HEK293 (cell line): Measurements from ENCODE around the gene HMCN2.

Experiments used
- BCL11B ChIP-seq: fragments of 450-650 bp; formaldehyde crosslinking; IDR thresholded peaks from 2 replicates; pipeline ENCODE4 v1.5.1; 2016; ENCODE audit warnings: low read depth, missing biosample characterization, missing genetic modification characterization
- KLF7 ChIP-seq: fragments of 450-650 bp; formaldehyde crosslinking; IDR thresholded peaks from 2 replicates; pipeline ENCODE4 v1.5.1; 2016; ENCODE audit warnings: missing biosample characterization, missing genetic modification characterization, borderline replicate concordance
- MYNN ChIP-seq: fragments of 450-650 bp; formaldehyde crosslinking; IDR thresholded peaks from 2 replicates; pipeline ENCODE4 v1.5.1; 2016; ENCODE audit warnings: missing biosample characterization, missing genetic modification characterization, borderline replicate concordance
- RBAK ChIP-seq: fragments of 450-650 bp; formaldehyde crosslinking; IDR thresholded peaks from 2 replicates; pipeline ENCODE4 v1.5.1; 2016; ENCODE audit warnings: missing biosample characterization, missing genetic modification characterization
- SCRT1 ChIP-seq: fragments of 450-650 bp; formaldehyde crosslinking; IDR thresholded peaks from 2 replicates; pipeline ENCODE4 v1.5.1; 2016; ENCODE audit warnings: missing biosample characterization, missing genetic modification characterization, borderline replicate concordance
- SP7 ChIP-seq: fragments of 450-650 bp; formaldehyde crosslinking; IDR thresholded peaks from 2 replicates; pipeline ENCODE4 v1.5.1; 2016; ENCODE audit warnings: missing biosample characterization, missing genetic modification characterization
- ZNF114 ChIP-seq: fragments of 450-650 bp; formaldehyde crosslinking; IDR thresholded peaks from 2 replicates; pipeline ENCODE4 v1.5.0; 2017; ENCODE audit warnings: missing biosample characterization, missing genetic modification characterization
- ZNF155 ChIP-seq: fragments of 450-650 bp; formaldehyde crosslinking; IDR thresholded peaks from 2 replicates; pipeline ENCODE4 v1.5.1; 2016; ENCODE audit warnings: missing biosample characterization, missing genetic modification characterization
- ZNF223 ChIP-seq: fragments of 450-650 bp; formaldehyde crosslinking; IDR thresholded peaks from 2 replicates; pipeline ENCODE4 v1.5.1; 2016; ENCODE audit warnings: missing biosample characterization, missing genetic modification characterization
- ZNF24 ChIP-seq: fragments of 450-650 bp; formaldehyde crosslinking; IDR thresholded peaks from 2 replicates; pipeline ENCODE4 v1.5.1; 2016; ENCODE audit warnings: missing biosample characterization, missing genetic modification characterization
- ZNF354C ChIP-seq: fragments of 450-650 bp; formaldehyde crosslinking; IDR thresholded peaks from 2 replicates; pipeline ENCODE4 v1.5.1; 2016; ENCODE audit warnings: missing biosample characterization, missing genetic modification characterization, low read depth, borderline replicate concordance
- ZNF426 ChIP-seq: fragments of 450-650 bp; formaldehyde crosslinking; IDR thresholded peaks from 2 replicates; pipeline ENCODE4 v1.5.1; 2017; ENCODE audit warnings: missing biosample characterization, missing genetic modification characterization, mild to moderate bottlenecking, inconsistent platforms, moderate library complexity
- ZNF514 ChIP-seq: fragments of 450-650 bp; formaldehyde crosslinking; IDR thresholded peaks from 2 replicates; pipeline ENCODE4 v1.5.1; 2016; ENCODE audit warnings: missing biosample characterization, missing genetic modification characterization
- ZNF529 ChIP-seq: fragments of 450-650 bp; formaldehyde crosslinking; IDR thresholded peaks from 2 replicates; pipeline ENCODE4 v1.5.1; 2017; ENCODE audit warnings: missing genetic modification characterization, missing biosample characterization; ENCODE audit not compliant: insufficient replicate concordance
- ZNF549 ChIP-seq: fragments of 450-650 bp; IDR thresholded peaks from 2 replicates; pipeline ENCODE4 v1.5.1; 2018; ENCODE audit warnings: missing biosample characterization, missing genetic modification characterization, mild to moderate bottlenecking, inconsistent platforms, moderate library complexity
- ZNF585B ChIP-seq: fragments of 450-650 bp; formaldehyde crosslinking; IDR thresholded peaks from 2 replicates; pipeline ENCODE4 v1.5.1; 2016; ENCODE audit warnings: missing biosample characterization, missing genetic modification characterization
- ZNF623 ChIP-seq: fragments of 450-650 bp; formaldehyde crosslinking; IDR thresholded peaks from 2 replicates; pipeline ENCODE4 v1.5.1; 2016; ENCODE audit warnings: missing biosample characterization, missing genetic modification characterization
- ZNF624 ChIP-seq: fragments of 450-650 bp; formaldehyde crosslinking; IDR thresholded peaks from 2 replicates; pipeline ENCODE4 v1.5.1; 2017; ENCODE audit warnings: missing biosample characterization, missing genetic modification characterization
- ZXDB ChIP-seq: fragments of 450-650 bp; formaldehyde crosslinking; IDR thresholded peaks from 2 replicates; pipeline ENCODE4 v1.5.1; 2016; ENCODE audit warnings: missing biosample characterization, missing genetic modification characterization
- TF ChIP-seq, protein P1 (sequence below): fragments of 450-650 bp; formaldehyde crosslinking; conservative IDR thresholded peaks from 2 replicates; pipeline ENCODE4 v1.5.1; 2016; ENCODE audit warnings: low read depth, missing biosample characterization, missing genetic modification characterization
- TF ChIP-seq, protein P2 (sequence below): fragments of 450-650 bp; formaldehyde crosslinking; IDR thresholded peaks from 2 replicates; pipeline ENCODE4 v1.5.1; 2016; ENCODE audit warnings: missing biosample characterization, missing genetic modification characterization, borderline replicate concordance
- TF ChIP-seq, protein P3 (sequence below): fragments of 450-650 bp; formaldehyde crosslinking; conservative IDR thresholded peaks from 2 replicates; pipeline ENCODE4 v1.5.1; 2016; ENCODE audit warnings: low read depth, missing biosample characterization, missing genetic modification characterization
- TF ChIP-seq, protein P4 (sequence below): fragments of 450-650 bp; formaldehyde crosslinking; IDR thresholded peaks from 2 replicates; pipeline ENCODE4 v1.5.1; 2016; ENCODE audit warnings: missing biosample characterization, missing genetic modification characterization
- TF ChIP-seq, protein P5 (sequence below): fragments of 450-650 bp; formaldehyde crosslinking; IDR thresholded peaks from 2 replicates; pipeline ENCODE4 v1.5.1; 2017; ENCODE audit warnings: missing biosample characterization, missing genetic modification characterization

The HMCN2 gene

DNA sequence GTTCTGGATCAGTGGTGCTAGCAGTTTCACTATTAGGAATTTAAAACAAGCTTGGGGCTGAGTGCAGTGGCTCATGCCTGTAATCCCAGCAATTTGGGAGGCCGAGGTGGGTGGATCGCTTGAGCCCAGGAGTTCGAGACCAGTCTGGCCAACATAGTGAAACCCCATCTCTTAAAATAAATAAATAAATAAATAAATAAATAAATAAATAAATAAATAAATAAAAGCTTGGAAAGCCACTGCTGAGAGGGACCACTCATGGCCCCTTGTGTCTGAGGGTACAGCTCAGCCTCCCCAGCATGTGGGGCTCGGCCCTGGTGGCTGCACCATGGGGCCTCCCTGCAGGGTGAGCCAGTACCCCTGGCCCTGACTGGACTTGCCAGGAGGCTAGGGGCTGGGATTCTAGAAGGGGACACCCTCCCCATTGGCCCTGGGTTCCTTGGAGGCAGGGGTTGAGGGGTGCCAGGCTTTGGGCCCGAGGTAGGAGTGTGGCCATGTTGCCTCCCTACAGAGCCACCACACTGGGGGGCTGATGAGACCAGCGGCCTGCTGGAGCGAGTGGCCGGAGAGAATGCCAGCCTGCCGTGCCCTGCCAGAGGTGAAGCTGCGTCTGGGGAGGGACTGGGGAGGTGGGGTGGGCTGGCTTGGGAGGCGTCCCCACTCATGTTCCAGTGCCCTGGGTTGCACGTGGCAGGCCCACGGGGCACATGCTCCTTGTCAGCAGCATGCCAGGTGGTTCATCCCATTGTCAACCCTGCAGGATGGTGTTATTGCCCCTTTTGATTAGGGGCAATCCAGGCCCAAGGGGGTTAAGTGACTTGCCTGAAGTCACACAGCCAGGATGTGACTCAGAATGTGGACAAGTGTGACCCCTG is 76.5 kb downstream of the HMCN2 start (continued):
- TF ChIP-seq, protein P1, sequence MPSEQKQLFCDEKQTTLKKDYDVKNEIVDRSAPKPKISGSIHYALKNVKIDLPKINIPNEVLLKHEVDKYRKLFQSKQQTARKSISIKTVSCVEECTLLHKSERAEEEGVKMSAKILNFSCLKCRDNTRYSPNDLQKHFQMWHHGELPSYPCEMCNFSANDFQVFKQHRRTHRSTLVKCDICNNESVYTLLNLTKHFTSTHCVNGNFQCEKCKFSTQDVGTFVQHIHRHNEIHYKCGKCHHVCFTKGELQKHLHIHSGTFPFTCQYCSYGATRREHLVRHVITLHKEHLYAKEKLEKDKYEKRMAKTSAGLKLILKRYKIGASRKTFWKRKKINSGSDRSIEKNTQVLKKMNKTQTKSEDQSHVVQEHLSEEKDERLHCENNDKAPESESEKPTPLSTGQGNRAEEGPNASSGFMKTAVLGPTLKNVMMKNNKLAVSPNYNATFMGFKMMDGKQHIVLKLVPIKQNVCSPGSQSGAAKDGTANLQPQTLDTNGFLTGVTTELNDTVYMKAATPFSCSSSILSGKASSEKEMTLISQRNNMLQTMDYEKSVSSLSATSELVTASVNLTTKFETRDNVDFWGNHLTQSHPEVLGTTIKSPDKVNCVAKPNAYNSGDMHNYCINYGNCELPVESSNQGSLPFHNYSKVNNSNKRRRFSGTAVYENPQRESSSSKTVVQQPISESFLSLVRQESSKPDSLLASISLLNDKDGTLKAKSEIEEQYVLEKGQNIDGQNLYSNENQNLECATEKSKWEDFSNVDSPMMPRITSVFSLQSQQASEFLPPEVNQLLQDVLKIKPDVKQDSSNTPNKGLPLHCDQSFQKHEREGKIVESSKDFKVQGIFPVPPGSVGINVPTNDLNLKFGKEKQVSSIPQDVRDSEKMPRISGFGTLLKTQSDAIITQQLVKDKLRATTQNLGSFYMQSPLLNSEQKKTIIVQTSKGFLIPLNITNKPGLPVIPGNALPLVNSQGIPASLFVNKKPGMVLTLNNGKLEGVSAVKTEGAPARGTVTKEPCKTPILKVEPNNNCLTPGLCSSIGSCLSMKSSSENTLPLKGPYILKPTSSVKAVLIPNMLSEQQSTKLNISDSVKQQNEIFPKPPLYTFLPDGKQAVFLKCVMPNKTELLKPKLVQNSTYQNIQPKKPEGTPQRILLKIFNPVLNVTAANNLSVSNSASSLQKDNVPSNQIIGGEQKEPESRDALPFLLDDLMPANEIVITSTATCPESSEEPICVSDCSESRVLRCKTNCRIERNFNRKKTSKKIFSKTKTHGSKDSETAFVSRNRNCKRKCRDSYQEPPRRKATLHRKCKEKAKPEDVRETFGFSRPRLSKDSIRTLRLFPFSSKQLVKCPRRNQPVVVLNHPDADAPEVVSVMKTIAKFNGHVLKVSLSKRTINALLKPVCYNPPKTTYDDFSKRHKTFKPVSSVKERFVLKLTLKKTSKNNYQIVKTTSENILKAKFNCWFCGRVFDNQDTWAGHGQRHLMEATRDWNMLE (tag by site-specific recombination), result peak; percentile 98
- TF ChIP-seq, protein P2, sequence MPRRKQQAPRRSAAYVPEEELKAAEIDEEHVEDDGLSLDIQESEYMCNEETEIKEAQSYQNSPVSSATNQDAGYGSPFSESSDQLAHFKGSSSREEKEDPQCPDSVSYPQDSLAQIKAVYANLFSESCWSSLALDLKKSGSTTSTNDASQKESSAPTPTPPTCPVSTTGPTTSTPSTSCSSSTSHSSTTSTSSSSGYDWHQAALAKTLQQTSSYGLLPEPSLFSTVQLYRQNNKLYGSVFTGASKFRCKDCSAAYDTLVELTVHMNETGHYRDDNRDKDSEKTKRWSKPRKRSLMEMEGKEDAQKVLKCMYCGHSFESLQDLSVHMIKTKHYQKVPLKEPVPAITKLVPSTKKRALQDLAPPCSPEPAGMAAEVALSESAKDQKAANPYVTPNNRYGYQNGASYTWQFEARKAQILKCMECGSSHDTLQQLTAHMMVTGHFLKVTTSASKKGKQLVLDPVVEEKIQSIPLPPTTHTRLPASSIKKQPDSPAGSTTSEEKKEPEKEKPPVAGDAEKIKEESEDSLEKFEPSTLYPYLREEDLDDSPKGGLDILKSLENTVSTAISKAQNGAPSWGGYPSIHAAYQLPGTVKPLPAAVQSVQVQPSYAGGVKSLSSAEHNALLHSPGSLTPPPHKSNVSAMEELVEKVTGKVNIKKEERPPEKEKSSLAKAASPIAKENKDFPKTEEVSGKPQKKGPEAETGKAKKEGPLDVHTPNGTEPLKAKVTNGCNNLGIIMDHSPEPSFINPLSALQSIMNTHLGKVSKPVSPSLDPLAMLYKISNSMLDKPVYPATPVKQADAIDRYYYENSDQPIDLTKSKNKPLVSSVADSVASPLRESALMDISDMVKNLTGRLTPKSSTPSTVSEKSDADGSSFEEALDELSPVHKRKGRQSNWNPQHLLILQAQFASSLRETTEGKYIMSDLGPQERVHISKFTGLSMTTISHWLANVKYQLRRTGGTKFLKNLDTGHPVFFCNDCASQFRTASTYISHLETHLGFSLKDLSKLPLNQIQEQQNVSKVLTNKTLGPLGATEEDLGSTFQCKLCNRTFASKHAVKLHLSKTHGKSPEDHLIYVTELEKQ (tag by site-specific recombination), result peak; percentile 39; the same call in 1 of the 2 replicates
- TF ChIP-seq ZNF114 (no peak), ZNF426 (tag by site-specific recombination) (peak; percentile 98), ZNF354C (tag by site-specific recombination) (0 out of 2 replicates have a peak, but pooled peaks have one; percentile 48), ZXDB (tag by site-specific recombination) (peak; percentile 80), ZNF529 (tag by site-specific recombination) (no peak), MYNN (tag by site-specific recombination) (peak; percentile 47; the same call in 1 of the 2 replicates), ZNF624 (tag by site-specific recombination) (no peak), ZNF549 (tag by site-specific recombination) (no peak), KLF7 (tag by site-specific recombination) (peak; percentile 46; the same call in 1 of the 2 replicates), ZNF155 (tag by site-specific recombination) (no peak), ZNF623 (tag by site-specific recombination) (peak; percentile 89), ZNF223 (tag by site-specific recombination) (peak; percentile 61), ZNF585B (tag by site-specific recombination) (no peak), ZNF24 (tag by site-specific recombination) (peak; percentile 41; the same call in 1 of the 2 replicates), ZNF514 (tag by site-specific recombination) (0 out of 2 replicates have a peak, but pooled peaks have one; percentile 41), RBAK (tag by site-specific recombination) (0 out of 2 replicates have a peak, but pooled peaks have one; percentile 48), BCL11B (no peak), SP7 (tag by site-specific recombination) (no peak), SCRT1 (tag by site-specific recombination) (no peak)
- TF ChIP-seq, protein P3, sequence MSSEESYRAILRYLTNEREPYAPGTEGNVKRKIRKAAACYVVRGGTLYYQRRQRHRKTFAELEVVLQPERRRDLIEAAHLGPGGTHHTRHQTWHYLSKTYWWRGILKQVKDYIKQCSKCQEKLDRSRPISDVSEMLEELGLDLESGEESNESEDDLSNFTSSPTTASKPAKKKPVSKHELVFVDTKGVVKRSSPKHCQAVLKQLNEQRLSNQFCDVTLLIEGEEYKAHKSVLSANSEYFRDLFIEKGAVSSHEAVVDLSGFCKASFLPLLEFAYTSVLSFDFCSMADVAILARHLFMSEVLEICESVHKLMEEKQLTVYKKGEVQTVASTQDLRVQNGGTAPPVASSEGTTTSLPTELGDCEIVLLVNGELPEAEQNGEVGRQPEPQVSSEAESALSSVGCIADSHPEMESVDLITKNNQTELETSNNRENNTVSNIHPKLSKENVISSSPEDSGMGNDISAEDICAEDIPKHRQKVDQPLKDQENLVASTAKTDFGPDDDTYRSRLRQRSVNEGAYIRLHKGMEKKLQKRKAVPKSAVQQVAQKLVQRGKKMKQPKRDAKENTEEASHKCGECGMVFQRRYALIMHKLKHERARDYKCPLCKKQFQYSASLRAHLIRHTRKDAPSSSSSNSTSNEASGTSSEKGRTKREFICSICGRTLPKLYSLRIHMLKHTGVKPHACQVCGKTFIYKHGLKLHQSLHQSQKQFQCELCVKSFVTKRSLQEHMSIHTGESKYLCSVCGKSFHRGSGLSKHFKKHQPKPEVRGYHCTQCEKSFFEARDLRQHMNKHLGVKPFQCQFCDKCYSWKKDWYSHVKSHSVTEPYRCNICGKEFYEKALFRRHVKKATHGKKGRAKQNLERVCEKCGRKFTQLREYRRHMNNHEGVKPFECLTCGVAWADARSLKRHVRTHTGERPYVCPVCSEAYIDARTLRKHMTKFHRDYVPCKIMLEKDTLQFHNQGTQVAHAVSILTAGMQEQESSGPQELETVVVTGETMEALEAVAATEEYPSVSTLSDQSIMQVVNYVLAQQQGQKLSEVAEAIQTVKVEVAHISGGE (tag by site-specific recombination), result peak; percentile 87
- TF ChIP-seq, protein P4, sequence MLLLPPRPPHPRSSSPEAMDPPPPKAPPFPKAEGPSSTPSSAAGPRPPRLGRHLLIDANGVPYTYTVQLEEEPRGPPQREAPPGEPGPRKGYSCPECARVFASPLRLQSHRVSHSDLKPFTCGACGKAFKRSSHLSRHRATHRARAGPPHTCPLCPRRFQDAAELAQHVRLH (tag by site-specific recombination), result peak; percentile 49; the same call in 1 of the 2 replicates
- TF ChIP-seq, protein P5, sequence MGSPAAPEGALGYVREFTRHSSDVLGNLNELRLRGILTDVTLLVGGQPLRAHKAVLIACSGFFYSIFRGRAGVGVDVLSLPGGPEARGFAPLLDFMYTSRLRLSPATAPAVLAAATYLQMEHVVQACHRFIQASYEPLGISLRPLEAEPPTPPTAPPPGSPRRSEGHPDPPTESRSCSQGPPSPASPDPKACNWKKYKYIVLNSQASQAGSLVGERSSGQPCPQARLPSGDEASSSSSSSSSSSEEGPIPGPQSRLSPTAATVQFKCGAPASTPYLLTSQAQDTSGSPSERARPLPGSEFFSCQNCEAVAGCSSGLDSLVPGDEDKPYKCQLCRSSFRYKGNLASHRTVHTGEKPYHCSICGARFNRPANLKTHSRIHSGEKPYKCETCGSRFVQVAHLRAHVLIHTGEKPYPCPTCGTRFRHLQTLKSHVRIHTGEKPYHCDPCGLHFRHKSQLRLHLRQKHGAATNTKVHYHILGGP, result no peak
